Suppressor macrophage treated with lipopolysaccharide for 4 hours (primary cell): Measurements from ENCODE around the gene RNF167.

Source experiments
- DNase-seq: peaks from one replicate; pipeline ENCODE4 v3.0.0-alpha.2; 2020

Gene RNF167

DNA sequence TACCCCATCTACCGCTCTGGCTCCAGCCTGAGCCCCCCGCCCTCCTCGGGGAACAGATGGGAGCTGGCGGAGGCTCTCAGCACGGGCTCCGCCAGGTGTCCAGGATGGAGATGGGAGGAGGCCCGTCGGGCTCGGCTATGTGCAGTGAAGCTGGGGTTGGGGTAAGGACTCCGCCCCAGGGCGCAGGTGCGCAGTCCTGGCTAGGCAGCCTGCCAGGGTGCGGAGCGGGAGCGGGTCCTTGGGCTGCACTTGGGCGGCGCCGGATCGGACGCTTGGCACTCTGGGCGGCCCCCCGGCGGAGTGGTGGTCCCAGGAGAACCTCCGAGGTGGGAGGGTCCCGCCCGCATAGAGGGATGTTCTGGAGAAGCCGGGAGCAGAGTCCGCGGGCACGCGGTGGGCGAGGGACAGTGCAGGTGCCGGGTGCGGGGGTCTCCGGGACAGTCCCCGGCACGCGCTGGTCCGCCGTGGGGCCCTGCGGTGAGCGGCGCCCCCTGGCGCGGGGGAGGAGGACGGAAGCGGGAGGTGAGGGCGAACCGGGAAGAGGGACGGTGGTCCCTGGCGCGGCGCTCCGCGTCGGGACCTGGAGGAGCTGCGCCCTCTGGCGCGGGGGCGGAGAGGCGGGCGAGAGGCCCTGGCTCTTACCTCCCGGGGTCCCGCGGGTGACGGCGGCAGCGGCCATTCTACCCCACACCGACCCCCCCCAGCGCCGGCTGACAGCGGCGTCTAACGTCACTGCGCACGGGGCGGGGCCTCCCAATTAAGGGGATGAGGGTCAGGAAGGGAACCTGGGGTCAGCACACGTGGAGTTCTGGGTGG is 47.1 kb downstream of the RNF167 start, which contains the start of gene CAMTA2:
Gene CAMTA2, minus strand, starts transcription at position 725 of the 816 bp plus-strand sequence. CDS start 1,453 bp downstream, outside the sequence.
- peak; percentile 87 for DNase-seq

DNA sequence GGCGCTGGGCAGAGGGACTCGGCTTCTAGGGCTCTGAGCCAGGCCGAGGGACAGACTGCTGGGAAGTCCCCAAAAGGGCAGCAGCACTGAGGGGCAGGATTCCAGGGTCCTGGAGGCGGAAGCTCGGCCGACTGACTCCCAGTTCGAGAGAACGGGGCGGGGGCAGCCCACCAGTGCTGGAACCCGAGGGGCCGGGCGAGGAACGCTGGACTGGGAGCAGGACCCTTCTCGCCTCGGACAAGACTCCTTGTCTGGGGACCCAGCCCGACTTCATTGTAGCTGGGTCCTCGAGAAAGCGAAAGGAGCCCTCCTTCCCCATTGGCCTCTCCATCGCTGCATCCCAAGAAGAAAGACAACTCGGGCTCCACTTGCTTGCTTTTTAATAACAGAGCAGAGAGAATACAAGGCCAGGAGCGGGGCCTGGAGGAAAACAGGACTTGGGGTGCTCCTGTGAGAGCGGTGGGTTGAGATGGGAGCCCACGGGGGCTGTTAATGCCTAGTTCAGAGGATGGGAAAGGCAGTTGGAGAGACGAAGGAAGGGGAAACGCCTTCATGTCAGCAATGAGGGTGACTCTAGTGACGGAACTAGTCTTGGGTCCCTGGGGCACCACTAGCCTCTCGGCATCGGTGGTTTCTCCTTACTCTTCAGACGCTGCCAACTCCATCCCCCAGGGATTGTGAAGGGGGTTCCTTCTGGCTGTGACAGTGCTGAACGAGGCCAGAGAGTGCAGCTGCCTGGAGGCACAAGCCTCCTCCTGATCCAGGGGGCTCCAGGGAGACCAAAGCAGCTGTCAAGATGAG is 47.9 kb downstream of the RNF167 start:
- DNase-seq: peak; percentile 28

DNA sequence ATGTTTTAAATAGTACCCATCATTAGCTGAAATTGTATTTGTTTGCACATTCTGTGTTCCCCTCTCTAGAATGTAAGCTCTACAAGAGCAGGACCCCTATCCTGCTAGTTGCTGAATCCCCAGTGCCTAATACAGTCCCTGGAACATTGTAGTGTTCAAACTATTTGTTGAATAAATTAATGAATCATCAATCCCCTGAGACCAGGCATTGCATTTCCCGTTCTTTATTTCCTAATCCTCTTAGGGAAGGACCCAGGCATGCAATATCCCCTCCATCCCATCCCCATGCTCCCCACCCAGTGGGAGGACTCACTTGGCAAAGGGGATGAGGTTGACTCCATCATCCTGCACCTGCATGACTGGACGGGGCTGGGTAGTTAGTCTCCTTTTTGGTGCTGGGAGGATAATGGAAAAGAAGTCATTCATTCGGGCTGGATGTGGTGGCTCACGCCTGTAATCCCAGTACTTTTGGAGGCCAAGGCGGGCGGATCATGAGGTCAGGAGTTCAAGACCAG is 54.1 kb downstream of the RNF167 start:
- DNase-seq: no peak
